ENCODE measurements around the gene OR52D1. TPM values are rescaled to one million over a fixed set of nuclear protein-coding genes. Genes with fewer than 3 reads are reported as not detected.

The OR52D1 gene
- total and polyA plus RNA-seq, 9 donors: not detected

GRCh38 chr11:5476186-5476819 is 12.2 kb upstream of the OR52D1 start:
- intact Hi-C loops (cut with DNase I): no loop called here
- peak in 2 of 3 donors; percentile 20 to 28 for TF ChIP-seq CTCF (IDR thresholded peaks at IDR 0.05)
- no peak for TF ChIP-seq POLR2A (IDR thresholded peaks at IDR 0.05)
- no peak for TF ChIP-seq EP300 (IDR thresholded peaks at IDR 0.05)
- no peaks in the 10 kb centered on the region for H3K4me1 ChIP-seq (ENCODE audit: insufficient read depth)
- no peaks in the 10 kb centered on the region for H3K27me3 ChIP-seq
- no peaks in the 10 kb centered on the region for H3K9me3 ChIP-seq
- no peak overlapping the region for H3K27ac ChIP-seq
- 41 to 45% (median 41%) methylated on average over 2 of the region's 2 CpGs for WGBS, 3 donors
- H3K4me3 ChIP-seq: no peak overlapping the region
- no peaks in the 10 kb centered on the region for H3K36me3 ChIP-seq
- DNase-seq: peak in 2 of 5 donors; percentile 14 to 30

GRCh38 chr11:5486003-5486402 is 2.5 kb upstream of the OR52D1 start:
- intact Hi-C loops (cut with DNase I): no loop called here
- Histone ChIP-seq H3K36me3 (no peaks in the 10 kb centered on the region), H3K4me3 (no peak overlapping the region), H3K9me3 (no peaks in the 10 kb centered on the region), H3K4me1 (ENCODE audit: insufficient read depth) (no peaks in the 10 kb centered on the region), H3K27me3 (no peaks in the 10 kb centered on the region), H3K27ac (no peak overlapping the region)
- DNase-seq: no peak
- 82 to 88% (median 84%) methylated on average over 3 of the region's 3 CpGs for WGBS, 3 donors
- TF ChIP-seq EP300 (IDR thresholded peaks at IDR 0.05) (no peak), POLR2A (IDR thresholded peaks at IDR 0.05) (no peak), CTCF (IDR thresholded peaks at IDR 0.05) (no peak)

- no peaks in the 10 kb centered on the region for H3K27me3 ChIP-seq
- H3K36me3 ChIP-seq: no peaks in the 10 kb centered on the region
- TF ChIP-seq POLR2A (IDR thresholded peaks at IDR 0.05) (no peak), CTCF (IDR thresholded peaks at IDR 0.05) (no peak), EP300 (IDR thresholded peaks at IDR 0.05) (no peak)
- no peak overlapping the region for H3K4me3 ChIP-seq
- no peaks in the 10 kb centered on the region for H3K9me3 ChIP-seq
- H3K4me1 ChIP-seq (ENCODE audit: insufficient read depth): no peaks in the 10 kb centered on the region
- intact Hi-C loops (cut with DNase I): no loop called here
- DNase-seq: no peak
- WGBS, 3 donors: 71 to 75% (median 71%) methylated on average over 3 of the region's 3 CpGs
- H3K27ac ChIP-seq: no peak overlapping the region
These were observed 2.1 kb upstream of the OR52D1 start for GRCh38 chr11:5486421-5486820.

DNA sequence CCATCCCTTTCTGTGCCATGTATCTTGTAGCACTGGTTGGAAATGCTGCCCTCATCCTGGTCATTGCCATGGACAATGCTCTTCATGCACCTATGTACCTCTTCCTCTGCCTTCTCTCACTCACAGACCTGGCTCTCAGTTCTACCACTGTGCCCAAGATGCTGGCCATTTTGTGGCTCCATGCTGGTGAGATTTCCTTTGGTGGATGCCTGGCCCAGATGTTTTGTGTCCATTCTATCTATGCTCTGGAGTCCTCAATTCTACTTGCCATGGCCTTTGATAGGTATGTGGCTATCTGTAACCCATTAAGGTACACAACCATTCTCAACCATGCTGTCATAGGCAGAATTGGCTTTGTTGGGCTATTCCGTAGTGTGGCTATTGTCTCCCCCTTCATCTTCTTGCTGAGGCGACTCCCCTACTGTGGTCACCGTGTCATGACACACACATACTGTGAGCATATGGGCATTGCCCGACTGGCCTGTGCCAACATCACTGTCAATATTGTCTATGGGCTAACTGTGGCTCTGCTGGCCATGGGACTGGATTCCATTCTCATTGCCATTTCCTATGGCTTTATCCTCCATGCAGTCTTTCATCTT is 414 bp downstream of the OR52D1 start:
- Histone ChIP-seq H3K4me3 (no peak overlapping the region), H3K9me3 (no peaks in the 10 kb centered on the region), H3K27ac (no peak overlapping the region), H3K27me3 (no peaks in the 10 kb centered on the region), H3K4me1 (ENCODE audit: insufficient read depth) (no peaks in the 10 kb centered on the region), H3K36me3 (no peaks in the 10 kb centered on the region)
- 86 to 98% (median 94%) methylated on average over 4 of the region's 4 CpGs for WGBS, 3 donors
- TF ChIP-seq POLR2A (IDR thresholded peaks at IDR 0.05) (no peak), CTCF (IDR thresholded peaks at IDR 0.05) (no peak), EP300 (IDR thresholded peaks at IDR 0.05) (no peak)
- DNase-seq: no peak
- intact Hi-C loops (cut with DNase I): no loop called here
